Skin of body (tissue), 2 donors: ENCODE results near the gene OGFOD2. TPM values are rescaled to one million over a fixed set of nuclear protein-coding genes. Genes with fewer than 3 reads are reported as not detected.
A peak's percentile ranks its signal among the peaks of the same experiment; 100 is the strongest.
"Not testable (repeated sequence)": the region's sequence is repeated elsewhere in the genome, so short reads cannot be mapped to it uniquely, and the experiment has no call there.

Source experiments
- DNase-seq: peaks from one replicate; lab custom pipeline; 2025; lab: John Stamatoyannopoulos, UW
- total RNA-seq: library from RNA; depleted of rRNA; stranded (reverse); fragments of >200 nt; gene quantifications from one replicate; pipeline ENCODE4 v1.2.3, GENCODE V29; 2014

OGFOD2 gene
- 3.4 TPM for total RNA-seq

GRCh38 chr12:122974892-122975789 is at the start of gene OGFOD2:
Gene OGFOD2, plus strand, starts transcription at chr12:122975244. Its CDS starts 8 bp downstream, at chr12:122975252.
- peak; percentile 89 for DNase-seq

GRCh38 chr12:122927756-122928403 is 47.2 kb upstream of the OGFOD2 start:
- no peak for DNase-seq

- DNase-seq, result no peak
These were observed 46.5 kb upstream of the OGFOD2 start for GRCh38 chr12:122928404-122929147.

- no peak for DNase-seq
These were observed 45.9 kb upstream of the OGFOD2 start for GRCh38 chr12:122929148-122929538.

- DNase-seq, result no peak
These were observed 45.2 kb upstream of the OGFOD2 start for GRCh38 chr12:122929812-122930211.

- DNase-seq, result no peak
These were observed 42.8 kb upstream of the OGFOD2 start for GRCh38 chr12:122932207-122932606.

GRCh38 chr12:122934722-122935121 is 40.3 kb upstream of the OGFOD2 start:
- DNase-seq, result no peak

- no peak for DNase-seq
These were observed 39.7 kb upstream of the OGFOD2 start for GRCh38 chr12:122935318-122935717.

- DNase-seq, result no peak
These were observed 37.4 kb upstream of the OGFOD2 start for GRCh38 chr12:122937622-122938091.

GRCh38 chr12:122939125-122939524 is 35.9 kb upstream of the OGFOD2 start:
- no peak for DNase-seq

- DNase-seq, result not testable (repeated sequence)
These were observed 33.7 kb upstream of the OGFOD2 start for GRCh38 chr12:122941351-122941750.

GRCh38 chr12:122942637-122943036 is 32.4 kb upstream of the OGFOD2 start:
- no peak for DNase-seq

- no peak for DNase-seq
These were observed 31.8 kb upstream of the OGFOD2 start for GRCh38 chr12:122943196-122943595.

- no peak for DNase-seq
These were observed 30.1 kb upstream of the OGFOD2 start for GRCh38 chr12:122944605-122945592.

- DNase-seq, result peak; percentile 35
These were observed 28.2 kb upstream of the OGFOD2 start for GRCh38 chr12:122946690-122947341.

- DNase-seq, result no peak
These were observed 27.7 kb upstream of the OGFOD2 start for GRCh38 chr12:122947352-122947792.

GRCh38 chr12:122948605-122949004 is 26.4 kb upstream of the OGFOD2 start:
- DNase-seq, result no peak

GRCh38 chr12:122949405-122949804 is 25.6 kb upstream of the OGFOD2 start:
- no peak for DNase-seq

- no peak for DNase-seq
These were observed 25.0 kb upstream of the OGFOD2 start for GRCh38 chr12:122949816-122950675.
